Measurements from ENCODE around the gene TLR10. TPM values are rescaled to one million over a fixed set of nuclear protein-coding genes. Genes with fewer than 3 reads are reported as not detected.

TLR10 gene
- total and polyA plus RNA-seq, 9 of the 15 experiments (the other 6 are each of a cell fraction or from before 2014, with no cell fraction given), result 0.03 to 0.05 TPM; not detected in 7

DNA sequence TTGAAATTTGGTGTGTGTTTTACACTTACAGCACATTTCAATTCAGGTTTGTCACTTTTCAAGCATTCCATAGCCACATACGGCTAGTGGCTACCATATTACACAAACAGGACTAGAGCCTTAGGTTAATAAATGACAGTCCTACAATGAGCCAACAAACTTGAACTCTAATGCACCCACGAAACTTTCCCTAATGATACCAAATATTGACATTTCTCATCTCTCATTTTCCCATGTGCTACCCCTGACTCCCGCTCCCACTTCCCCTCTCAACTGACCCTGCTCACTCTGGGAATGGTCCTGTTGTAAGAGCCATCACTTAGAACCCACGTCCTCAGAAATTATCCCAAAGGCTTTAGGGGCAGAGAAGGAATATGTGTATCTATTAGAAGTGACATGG is 4.9 kb upstream of the TLR10 start:
- no peak overlapping the region for H3K27ac ChIP-seq (ENCODE audit: extremely low read depth, low read depth, low read length)
- H4K20me1 ChIP-seq (replicated peaks; ENCODE audit: control insufficient read depth, insufficient read depth, low read length), result no peaks in the 10 kb centered on the region
- H3K9me1 ChIP-seq (ENCODE audit: control insufficient read depth, insufficient read depth, low read length), result no peaks in the 10 kb centered on the region
- H2AFZ ChIP-seq (ENCODE audit: low read depth, low read length), result no peak overlapping the region
- no peak for DNase-seq (ENCODE audit: extremely low read depth in 1 of 4, low spot score in 3 of 4)
- FAIRE-seq, result no peak
- WGBS (ENCODE audit: insufficient coverage, low coverage, missing lambda C conversion rate), result 9% methylated on average over 4 of the region's 4 CpGs
- ChIA-PET POLR2A (no interaction called here), CTCF (ENCODE audit: low intra/inter-chr PET ratio) (no interaction called here)
- ATAC-seq, result no peak
- in situ Hi-C loops (cut with MboI), result no loop called here
- H3K4me1 ChIP-seq (replicated peaks in 1 of 2; ENCODE audit: control insufficient read depth in 2 of 2, insufficient read depth in 2 of 2, low read length in 2 of 2), result no peaks in the 10 kb centered on the region
- H3K79me2 ChIP-seq (ENCODE audit: control insufficient read depth, insufficient read depth, low read length), result no peaks in the 10 kb centered on the region
- no peak overlapping the region for H3K4me3 ChIP-seq
- peaks cover 3 to 5% of the 10 kb centered on the region in 2 experiments; a peak in 4 of 5 replicates for H3K27me3 ChIP-seq (ENCODE audit: control insufficient read depth in 2 of 2, insufficient read depth in 2 of 2, low read length in 2 of 2)
- no TSS peak for BruUV-seq (replicated peaks)
- intact Hi-C loops (cut with micrococcal nuclease), result no loop called here
- no peak overlapping the region for H3K4me2 ChIP-seq (ENCODE audit: insufficient read depth, low read length)
- H3K9ac ChIP-seq (ENCODE audit: insufficient read depth in 1 of 2, low read depth in 2 of 2, low read length in 2 of 2), result no peak overlapping the region
- no peaks in the 10 kb centered on the region for H3K9me3 ChIP-seq (replicated peaks; ENCODE audit: control insufficient read depth, insufficient read depth, low read depth, low read length)
- H3K36me3 ChIP-seq (ENCODE audit: control insufficient read depth, insufficient read depth, low read length), result no peaks in the 10 kb centered on the region
- TF ChIP-seq HEY1 (CRISPR knock-in tag; IDR thresholded peaks at IDR 0.05; ENCODE audit: borderline replicate concordance) (no peak), ESRRB (CRISPR knock-in tag; IDR thresholded peaks at IDR 0.05; ENCODE audit: borderline replicate concordance) (no peak), ZNF695 (CRISPR knock-in tag; IDR thresholded peaks at IDR 0.05) (no peak), NR2C2 (CRISPR knock-in tag; IDR thresholded peaks at IDR 0.05) (no peak), NR2C2 (tag; IDR thresholded peaks at IDR 0.05) (no peak), HNRNPL (IDR thresholded peaks at IDR 0.05; ENCODE audit: low read depth, low read length) (no peak), ZNF354B (CRISPR knock-in tag; IDR thresholded peaks at IDR 0.05) (no peak), ZNF316 (IDR thresholded peaks at IDR 0.05) (no peak), KHSRP (IDR thresholded peaks at IDR 0.05) (no peak), SIN3B (IDR thresholded peaks at IDR 0.05; ENCODE audit: low read depth) (no peak), NR1H2 (CRISPR knock-in tag; IDR thresholded peaks at IDR 0.05) (no peak), NCOA4 (IDR thresholded peaks at IDR 0.05; ENCODE audit: partially characterized antibody) (no peak), SMARCC2 (IDR thresholded peaks at IDR 0.05; ENCODE audit: low read depth) (no peak), SRSF1 (IDR thresholded peaks at IDR 0.05; ENCODE audit: low read depth, low read length) (no peak)
- TF ChIP-seq, protein P1, sequence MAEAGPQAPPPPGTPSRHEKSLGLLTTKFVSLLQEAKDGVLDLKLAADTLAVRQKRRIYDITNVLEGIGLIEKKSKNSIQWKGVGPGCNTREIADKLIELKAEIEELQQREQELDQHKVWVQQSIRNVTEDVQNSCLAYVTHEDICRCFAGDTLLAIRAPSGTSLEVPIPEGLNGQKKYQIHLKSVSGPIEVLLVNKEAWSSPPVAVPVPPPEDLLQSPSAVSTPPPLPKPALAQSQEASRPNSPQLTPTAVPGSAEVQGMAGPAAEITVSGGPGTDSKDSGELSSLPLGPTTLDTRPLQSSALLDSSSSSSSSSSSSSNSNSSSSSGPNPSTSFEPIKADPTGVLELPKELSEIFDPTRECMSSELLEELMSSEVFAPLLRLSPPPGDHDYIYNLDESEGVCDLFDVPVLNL (CRISPR knock-in tag; IDR thresholded peaks at IDR 0.05; ENCODE audit: low read depth), result no peak
- TF ChIP-seq, protein P2, sequence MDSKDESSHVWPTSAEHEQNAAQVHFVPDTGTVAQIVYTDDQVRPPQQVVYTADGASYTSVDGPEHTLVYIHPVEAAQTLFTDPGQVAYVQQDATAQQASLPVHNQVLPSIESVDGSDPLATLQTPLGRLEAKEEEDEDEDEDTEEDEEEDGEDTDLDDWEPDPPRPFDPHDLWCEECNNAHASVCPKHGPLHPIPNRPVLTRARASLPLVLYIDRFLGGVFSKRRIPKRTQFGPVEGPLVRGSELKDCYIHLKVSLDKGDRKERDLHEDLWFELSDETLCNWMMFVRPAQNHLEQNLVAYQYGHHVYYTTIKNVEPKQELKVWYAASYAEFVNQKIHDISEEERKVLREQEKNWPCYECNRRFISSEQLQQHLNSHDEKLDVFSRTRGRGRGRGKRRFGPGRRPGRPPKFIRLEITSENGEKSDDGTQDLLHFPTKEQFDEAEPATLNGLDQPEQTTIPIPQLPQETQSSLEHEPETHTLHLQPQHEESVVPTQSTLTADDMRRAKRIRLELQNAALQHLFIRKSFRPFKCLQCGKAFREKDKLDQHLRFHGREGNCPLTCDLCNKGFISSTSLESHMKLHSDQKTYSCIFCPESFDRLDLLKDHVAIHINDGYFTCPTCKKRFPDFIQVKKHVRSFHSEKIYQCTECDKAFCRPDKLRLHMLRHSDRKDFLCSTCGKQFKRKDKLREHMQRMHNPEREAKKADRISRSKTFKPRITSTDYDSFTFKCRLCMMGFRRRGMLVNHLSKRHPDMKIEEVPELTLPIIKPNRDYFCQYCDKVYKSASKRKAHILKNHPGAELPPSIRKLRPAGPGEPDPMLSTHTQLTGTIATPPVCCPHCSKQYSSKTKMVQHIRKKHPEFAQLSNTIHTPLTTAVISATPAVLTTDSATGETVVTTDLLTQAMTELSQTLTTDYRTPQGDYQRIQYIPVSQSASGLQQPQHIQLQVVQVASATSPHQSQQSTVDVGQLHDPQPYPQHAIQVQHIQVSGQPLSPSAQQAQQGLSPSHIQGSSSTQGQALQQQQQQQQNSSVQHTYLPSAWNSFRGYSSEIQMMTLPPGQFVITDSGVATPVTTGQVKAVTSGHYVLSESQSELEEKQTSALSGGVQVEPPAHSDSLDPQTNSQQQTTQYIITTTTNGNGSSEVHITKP (IDR thresholded peaks at IDR 0.05; ENCODE audit: partially characterized antibody), result no peak
- TF ChIP-seq, protein P3, sequence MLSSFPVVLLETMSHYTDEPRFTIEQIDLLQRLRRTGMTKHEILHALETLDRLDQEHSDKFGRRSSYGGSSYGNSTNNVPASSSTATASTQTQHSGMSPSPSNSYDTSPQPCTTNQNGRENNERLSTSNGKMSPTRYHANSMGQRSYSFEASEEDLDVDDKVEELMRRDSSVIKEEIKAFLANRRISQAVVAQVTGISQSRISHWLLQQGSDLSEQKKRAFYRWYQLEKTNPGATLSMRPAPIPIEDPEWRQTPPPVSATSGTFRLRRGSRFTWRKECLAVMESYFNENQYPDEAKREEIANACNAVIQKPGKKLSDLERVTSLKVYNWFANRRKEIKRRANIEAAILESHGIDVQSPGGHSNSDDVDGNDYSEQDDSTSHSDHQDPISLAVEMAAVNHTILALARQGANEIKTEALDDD (IDR thresholded peaks at IDR 0.05), result no peak
- TF ChIP-seq, protein P4, sequence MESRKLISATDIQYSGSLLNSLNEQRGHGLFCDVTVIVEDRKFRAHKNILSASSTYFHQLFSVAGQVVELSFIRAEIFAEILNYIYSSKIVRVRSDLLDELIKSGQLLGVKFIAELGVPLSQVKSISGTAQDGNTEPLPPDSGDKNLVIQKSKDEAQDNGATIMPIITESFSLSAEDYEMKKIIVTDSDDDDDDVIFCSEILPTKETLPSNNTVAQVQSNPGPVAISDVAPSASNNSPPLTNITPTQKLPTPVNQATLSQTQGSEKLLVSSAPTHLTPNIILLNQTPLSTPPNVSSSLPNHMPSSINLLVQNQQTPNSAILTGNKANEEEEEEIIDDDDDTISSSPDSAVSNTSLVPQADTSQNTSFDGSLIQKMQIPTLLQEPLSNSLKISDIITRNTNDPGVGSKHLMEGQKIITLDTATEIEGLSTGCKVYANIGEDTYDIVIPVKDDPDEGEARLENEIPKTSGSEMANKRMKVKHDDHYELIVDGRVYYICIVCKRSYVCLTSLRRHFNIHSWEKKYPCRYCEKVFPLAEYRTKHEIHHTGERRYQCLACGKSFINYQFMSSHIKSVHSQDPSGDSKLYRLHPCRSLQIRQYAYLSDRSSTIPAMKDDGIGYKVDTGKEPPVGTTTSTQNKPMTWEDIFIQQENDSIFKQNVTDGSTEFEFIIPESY (CRISPR knock-in tag; IDR thresholded peaks at IDR 0.05), result no peak

Measured in K562 (cell line).